ENCODE results near the gene VPS13D. TPM values are rescaled to one million over a fixed set of nuclear protein-coding genes. Genes with fewer than 3 reads are reported as not detected.
A peak's percentile ranks its signal among the peaks of the same experiment; 100 is the strongest.

Gene VPS13D
- total and polyA plus RNA-seq, 10 of the 15 experiments (the other 5 are each of a cell fraction or from before 2014, with no cell fraction given): 1.4 to 16.9 (median 8.5) TPM

DNA sequence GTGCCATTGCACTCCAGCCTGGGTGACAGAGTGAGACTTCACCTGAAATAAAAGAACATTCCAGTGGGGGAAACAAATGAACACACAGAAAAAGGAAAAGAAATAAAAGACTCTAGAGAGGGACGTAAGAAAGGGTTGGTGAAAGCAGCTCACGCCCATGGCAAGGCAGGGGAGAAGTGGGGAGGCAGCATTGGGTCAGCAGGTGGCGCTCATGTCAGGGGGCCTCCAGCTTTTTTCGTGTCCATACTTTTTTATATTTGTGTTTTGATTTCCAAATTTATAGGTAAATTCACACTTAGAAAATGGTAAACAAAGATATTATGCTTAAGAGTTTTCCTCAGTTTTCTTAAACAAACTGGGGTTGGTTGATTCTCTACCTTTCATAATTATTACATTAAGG, 45.5 kb downstream of the VPS13D start:
- WGBS (ENCODE audit: insufficient coverage, insufficient replicate concordance, low lambda C conversion rate, missing lambda C conversion rate): 82% methylated on average over 4 of the region's 4 CpGs
- no TSS peak for BruUV-seq (replicated peaks)
- ATAC-seq: peak; percentile 53; the same call in 1 of the 3 replicates
- no peak for DNase-seq (ENCODE audit: low read depth, low spot score)
- Histone ChIP-seq H3K4me3 (no peak overlapping the region), H3K36me3 (ENCODE audit: control insufficient read depth in 2 of 2, insufficient read depth in 2 of 2, low read length in 1 of 2) (peaks cover 1 to 23% of the 10 kb centered on the region in 2 experiments), H3K9me3 (replicated peaks; ENCODE audit: control insufficient read depth, insufficient read depth, low read length) (no peaks in the 10 kb centered on the region), H3K79me2 (ENCODE audit: control insufficient read depth, insufficient read depth, low read length) (no peaks in the 10 kb centered on the region), H3K9ac (ENCODE audit: control insufficient read depth, insufficient read depth, low read length) (no peak overlapping the region), H3K4me2 (ENCODE audit: control insufficient read depth, insufficient read depth) (no peak overlapping the region), H4K20me1 (ENCODE audit: control insufficient read depth, insufficient read depth) (no peaks in the 10 kb centered on the region), H3K4me1 (ENCODE audit: control insufficient read depth, insufficient read depth, low read length) (no peaks in the 10 kb centered on the region), H3K27me3 (replicated peaks in 1 of 2; ENCODE audit: control insufficient read depth in 2 of 2, insufficient read depth in 2 of 2, low read length in 1 of 2) (no peaks in the 10 kb centered on the region), H2AFZ (ENCODE audit: control insufficient read depth, low read depth, low read length) (no peak overlapping the region), H3K27ac (ENCODE audit: control insufficient read depth, insufficient read depth) (no peak overlapping the region)
- FAIRE-seq: no peak
- in situ Hi-C loops (cut with MboI): no loop called here
- CTCF ChIA-PET: interaction anchor here (0.6 to 10.7 kb wide), 11 partner anchors 8 to 382 kb away, joined by 3 to 74 read pairs (median 4); no protein-coding TSS in a partner anchor
- SMC1A ChIA-PET (ENCODE audit: uncharacterized antibody, unreplicated experiment): interaction anchor here (0.9 to 2.9 kb wide), 7 partner anchors 38 to 384 kb away, joined by 3 to 9 read pairs (median 3); partner anchors contain the start of gene DHRS3
- RAD21 ChIA-PET (ENCODE audit: unreplicated experiment): interaction anchor here (0.5 to 1.3 kb wide), 5 partner anchors 150 to 381 kb away, joined by 3 to 10 read pairs (median 4); partner anchors contain the start of gene DHRS3
- no peak for TF ChIP-seq MEF2A (IDR thresholded peaks at IDR 0.05; ENCODE audit: insufficient read depth, low read depth, low read length)
- peak; percentile 41; the same call in 1 of the 2 replicates for TF ChIP-seq SMC3 (IDR thresholded peaks at IDR 0.05; ENCODE audit: borderline replicate concordance, low read length)
- TF ChIP-seq, protein P1, sequence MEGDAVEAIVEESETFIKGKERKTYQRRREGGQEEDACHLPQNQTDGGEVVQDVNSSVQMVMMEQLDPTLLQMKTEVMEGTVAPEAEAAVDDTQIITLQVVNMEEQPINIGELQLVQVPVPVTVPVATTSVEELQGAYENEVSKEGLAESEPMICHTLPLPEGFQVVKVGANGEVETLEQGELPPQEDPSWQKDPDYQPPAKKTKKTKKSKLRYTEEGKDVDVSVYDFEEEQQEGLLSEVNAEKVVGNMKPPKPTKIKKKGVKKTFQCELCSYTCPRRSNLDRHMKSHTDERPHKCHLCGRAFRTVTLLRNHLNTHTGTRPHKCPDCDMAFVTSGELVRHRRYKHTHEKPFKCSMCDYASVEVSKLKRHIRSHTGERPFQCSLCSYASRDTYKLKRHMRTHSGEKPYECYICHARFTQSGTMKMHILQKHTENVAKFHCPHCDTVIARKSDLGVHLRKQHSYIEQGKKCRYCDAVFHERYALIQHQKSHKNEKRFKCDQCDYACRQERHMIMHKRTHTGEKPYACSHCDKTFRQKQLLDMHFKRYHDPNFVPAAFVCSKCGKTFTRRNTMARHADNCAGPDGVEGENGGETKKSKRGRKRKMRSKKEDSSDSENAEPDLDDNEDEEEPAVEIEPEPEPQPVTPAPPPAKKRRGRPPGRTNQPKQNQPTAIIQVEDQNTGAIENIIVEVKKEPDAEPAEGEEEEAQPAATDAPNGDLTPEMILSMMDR (IDR thresholded peaks at IDR 0.05 in 2 of 3, conservative IDR thresholded peaks at IDR 0.05 in 1 of 3; ENCODE audit: control insufficient read depth in 2 of 3, extremely low read depth in 1 of 3, insufficient read depth in 1 of 3, low read depth in 3 of 3, low read length in 3 of 3): peak; percentile 56 to 67 (median 60)
- peak; percentile 44 for TF ChIP-seq RAD21 (IDR thresholded peaks at IDR 0.05; ENCODE audit: insufficient read depth, low read depth, low read length)
- POLR2A ChIA-PET: no interaction called here
- intact Hi-C loops (cut with micrococcal nuclease; ENCODE audit: unreplicated experiment): loop anchor here (1.0 kb wide), 1 partner anchor 384 kb away; no protein-coding TSS in a partner anchor
